ENCODE data around the gene MMP27. TPM values are rescaled to one million over a fixed set of nuclear protein-coding genes. Genes with fewer than 3 reads are reported as not detected.
A peak's percentile ranks its signal among the peaks of the same experiment; 100 is the strongest.

The MMP27 gene
- total RNA-seq, 1 experiment from 2014 or later, result not detected

- no peak for DNase-seq (ENCODE audit: low read depth, low spot score)
- no TSS peak for BruUV-seq (replicated peaks)
- H3K4me3 ChIP-seq (ENCODE audit: low read depth in 2 of 2, low read length in 2 of 2), result no peak overlapping the region
- ATAC-seq, result no peak
- POLR2A ChIA-PET, result no interaction called here
- TF ChIP-seq POLR2AphosphoS5 (IDR thresholded peaks at IDR 0.05; ENCODE audit: low read depth, low read length), result no peak
- no peak for TF ChIP-seq SIN3A (IDR thresholded peaks at IDR 0.05; ENCODE audit: borderline replicate concordance, insufficient read depth, low read depth, low read length)
- TF ChIP-seq CTCF (IDR thresholded peaks at IDR 0.05), result no peak
- TF ChIP-seq REST (IDR thresholded peaks at IDR 0.05; ENCODE audit: insufficient read depth in 1 of 2, low read depth in 2 of 2, low read length in 1 of 2), result no peak
- no peak for TF ChIP-seq TCF7L2 (IDR thresholded peaks at IDR 0.05; ENCODE audit: low read depth, low read length)
- intact Hi-C loops (cut with micrococcal nuclease; ENCODE audit: unreplicated experiment), result loop anchor here (10.0 kb wide), 1 partner anchor 266 kb away; no protein-coding TSS in a partner anchor
- no peaks in the 10 kb centered on the region for H3K27me3 ChIP-seq (ENCODE audit: control insufficient read depth, insufficient read depth, low read length)
- in situ Hi-C loops (cut with HindIII; ENCODE audit: low pct_unique_long_range_greater_than_20kb, low sequenced_read_pairs), result no loop called here
- H3K9me3 ChIP-seq (ENCODE audit: control insufficient read depth, insufficient read depth, low read depth, low read length), result peaks cover under 1% of the 10 kb centered on the region; the same call in 1 of the 2 replicates
- H3K36me3 ChIP-seq (ENCODE audit: control insufficient read depth, insufficient read depth, low read length), result no peaks in the 10 kb centered on the region
- peaks cover under 1% of the 10 kb centered on the region; the same call in 1 of the 2 replicates for H3K4me1 ChIP-seq (ENCODE audit: control insufficient read depth, insufficient read depth, low read length)
- H3K27ac ChIP-seq (ENCODE audit: low read length), result no peak overlapping the region
- CTCF ChIA-PET, result no interaction called here
These were observed 44.5 kb downstream of the MMP27 start for GRCh38 chr11:102661040-102661439.

- no TSS peak for BruUV-seq (replicated peaks)
- ATAC-seq (0 out of 2 replicates have a peak, but pooled peaks have one; percentile 53), DNase-seq (ENCODE audit: low read depth, low spot score) (no peak)
- TF ChIP-seq POLR2AphosphoS5 (IDR thresholded peaks at IDR 0.05; ENCODE audit: low read depth, low read length) (no peak), TCF7L2 (IDR thresholded peaks at IDR 0.05; ENCODE audit: low read depth, low read length) (no peak), SIN3A (IDR thresholded peaks at IDR 0.05; ENCODE audit: borderline replicate concordance, insufficient read depth, low read depth, low read length) (no peak), REST (IDR thresholded peaks at IDR 0.05; ENCODE audit: insufficient read depth in 1 of 2, low read depth in 2 of 2, low read length in 1 of 2) (no peak), CTCF (IDR thresholded peaks at IDR 0.05) (no peak)
- Histone ChIP-seq H3K4me1 (ENCODE audit: control insufficient read depth, insufficient read depth, low read length) (no peaks in the 10 kb centered on the region), H3K36me3 (ENCODE audit: control insufficient read depth, insufficient read depth, low read length) (no peaks in the 10 kb centered on the region), H3K4me3 (ENCODE audit: low read depth in 2 of 2, low read length in 2 of 2) (no peak overlapping the region), H3K9me3 (ENCODE audit: control insufficient read depth, insufficient read depth, low read depth, low read length) (peaks cover 3% of the 10 kb centered on the region; the same call in 1 of the 2 replicates), H3K27ac (ENCODE audit: low read length) (no peak overlapping the region), H3K27me3 (ENCODE audit: control insufficient read depth, insufficient read depth, low read length) (no peaks in the 10 kb centered on the region)
- ChIA-PET CTCF (no interaction called here), POLR2A (no interaction called here)
- intact Hi-C loops (cut with micrococcal nuclease; ENCODE audit: unreplicated experiment) (no loop called here), in situ Hi-C loops (cut with HindIII; ENCODE audit: low pct_unique_long_range_greater_than_20kb, low sequenced_read_pairs) (no loop called here)
These were observed 49.0 kb downstream of the MMP27 start for GRCh38 chr11:102656528-102656927.
